HepG2 (cell line): Measurements from ENCODE around the gene LIMS2. TPM values are rescaled to one million over a fixed set of nuclear protein-coding genes. Genes with fewer than 3 reads are reported as not detected.
A peak's percentile ranks its signal among the peaks of the same experiment; 100 is the strongest.

Experiments
- ATAC-seq: fragments of 200-7000 bp; cut with Tn5 transposase; 3 replicates; pipeline ENCODE4 v1.9.1; 2020; ENCODE audit warnings: mild to moderate bottlenecking, moderate library complexity
- BruUV-seq: library from RNA; stranded (reverse); fragments of 400-500 nt; replicated peaks from 2 replicates; lab custom pipeline; 2021; lab: Mats Ljungman, UMichigan
- CTCF ChIA-PET: fragments of 300-600 bp; formaldehyde crosslinking; extraction: SDS; loops from one replicate; lab custom pipeline; 2021; ENCODE audit warnings: low total read pairs, inconsistent platforms, low intra/inter-chr PET ratio; lab: Yijun Ruan, JAX
- POLR2A ChIA-PET: fragments of 350-600 bp; sonication (Branson Sonifier 250); formaldehyde crosslinking; loops from one replicate; lab custom pipeline; 2020; ENCODE audit warnings: antibody characterized with exemption, inconsistent platforms; lab: Yijun Ruan, JAX
- DNase-seq: peaks from one replicate; pipeline ENCODE4 v3.0.0-alpha.2; 2015; ENCODE audit warnings: low spot score
- FAIRE-seq: peaks from 3 replicates; lab custom pipeline; 2011; peaks lifted over from hg19 to GRCh38; lab: Jason Lieb, UNC
- H2AFZ ChIP-seq: one replicate; pipeline ENCODE4 v1.6.1; 2011; ENCODE audit warnings: low read length, inconsistent platforms
- H3K27ac ChIP-seq: fragments of 300-600 bp; 3 replicates; pipeline ENCODE4 v1.8.0; 2011; ENCODE audit warnings: mixed run types, mild to moderate bottlenecking, mixed read lengths, low read length, inconsistent platforms; ENCODE audit not compliant: insufficient read depth; ENCODE audit errors: extremely low read length
- H3K27me3 ChIP-seq, 2 experiments: fragments of 200-600 bp in 1 of 2; 2 replicates in 1 of 2; 3 replicates in 1 of 2; pipeline versions ENCODE4 v1.6.0 to v1.8.0; 2011; ENCODE audit warnings: low read length in 2 of 2, mild to moderate bottlenecking in 2 of 2, moderate library complexity in 2 of 2, inconsistent platforms in 1 of 2; ENCODE audit not compliant: insufficient read depth in 2 of 2, control insufficient read depth in 1 of 2
- H3K36me3 ChIP-seq, 2 experiments: fragments of 200-600 bp in 1 of 2; replicated peaks in 1 of 2; 2 replicates in 1 of 2; 3 replicates in 1 of 2; pipeline versions ENCODE4 v1.5.1 to v1.8.0; 2011; ENCODE audit warnings: low read length in 2 of 2, inconsistent platforms in 1 of 2; ENCODE audit not compliant: insufficient read depth in 2 of 2, control insufficient read depth in 1 of 2
- H3K4me1 ChIP-seq: 2 replicates; pipeline ENCODE4 v1.5.1; 2012; ENCODE audit warnings: low read length, inconsistent platforms; ENCODE audit not compliant: insufficient read depth
- H3K4me2 ChIP-seq: 2 replicates; pipeline ENCODE4 v1.6.0; 2011; ENCODE audit warnings: low read depth, low read length, inconsistent platforms
- H3K4me3 ChIP-seq, 3 experiments: fragments of 200-600 bp in 1 of 3; sonication (generic), shearing (Covaris generic) in 1 of 3; replicated peaks in 1 of 3; 2 replicates each; pipeline ENCODE4 v1.5.1; 2011 to 2016; ENCODE audit warnings: low read length in 3 of 3, inconsistent platforms in 2 of 3, low read depth in 2 of 3, mild to moderate bottlenecking in 2 of 3, control low read depth in 1 of 3, mixed read lengths in 1 of 3; ENCODE audit not compliant: insufficient read depth in 1 of 3
- H3K79me2 ChIP-seq: one replicate; pipeline ENCODE4 v1.6.1; 2011; ENCODE audit warnings: low read length, inconsistent platforms; ENCODE audit not compliant: insufficient read depth
- H3K9ac ChIP-seq: 2 replicates; pipeline ENCODE4 v1.6.0; 2011; ENCODE audit warnings: mild to moderate bottlenecking, low read depth, low read length, inconsistent platforms; ENCODE audit not compliant: insufficient read depth
- H3K9me3 ChIP-seq: 2 replicates; pipeline ENCODE4 v1.5.1; 2012; ENCODE audit warnings: mild to moderate bottlenecking, low read length
- H4K20me1 ChIP-seq: 2 replicates; pipeline ENCODE4 v1.6.0; 2011; ENCODE audit warnings: inconsistent platforms, mild to moderate bottlenecking, low read length, moderate library complexity; ENCODE audit not compliant: insufficient read depth
- ETV6 ChIP-seq: sonication (generic); formaldehyde crosslinking; conservative IDR thresholded peaks from 2 replicates; pipeline ENCODE4 v1.4.0; 2020; ENCODE audit warnings: missing genetic modification reagents
- NCOA2 ChIP-seq: sonication (generic); formaldehyde crosslinking; IDR thresholded peaks from 2 replicates; pipeline ENCODE4 v1.8.0; 2022; ENCODE audit warnings: inconsistent platforms
- NFYC ChIP-seq: IDR thresholded peaks from 2 replicates; pipeline ENCODE4 v1.6.1; 2016; ENCODE audit warnings: missing genetic modification reagents, missing compliant biosample characterization
- SAFB2 ChIP-seq: sonication (generic); formaldehyde crosslinking; IDR thresholded peaks from 2 replicates; pipeline ENCODE4 v1.5.1; 2020; ENCODE audit warnings: missing genetic modification reagents, low read depth, mild to moderate bottlenecking, borderline replicate concordance
- ZFAT ChIP-seq: sonication (generic); formaldehyde crosslinking; conservative IDR thresholded peaks from 2 replicates; pipeline ENCODE4 v1.8.1; 2023; ENCODE audit warnings: missing genetic modification reagents, inconsistent platforms
- ZMYM3 ChIP-seq: sonication (generic); formaldehyde crosslinking; IDR thresholded peaks from 2 replicates; pipeline ENCODE4 v1.5.1; 2020; ENCODE audit warnings: mild to moderate bottlenecking, missing genetic modification reagents
- ZNF232 ChIP-seq: sonication (generic); formaldehyde crosslinking; IDR thresholded peaks from 2 replicates; pipeline ENCODE4 v1.4.0; 2020; ENCODE audit warnings: missing genetic modification reagents, borderline replicate concordance
- ZNF274 ChIP-seq: sonication (generic); formaldehyde crosslinking; IDR thresholded peaks from 2 replicates; pipeline ENCODE4 v1.5.1; 2020; ENCODE audit warnings: mild to moderate bottlenecking, missing genetic modification reagents
- ZNF629 ChIP-seq: sonication (generic); formaldehyde crosslinking; conservative IDR thresholded peaks from 2 replicates; pipeline ENCODE4 v1.5.0; 2020; ENCODE audit warnings: missing genetic modification reagents
- ZNF660 ChIP-seq: sonication (generic); formaldehyde crosslinking; IDR thresholded peaks from 2 replicates; pipeline ENCODE4 v1.5.1; 2020; ENCODE audit warnings: mild to moderate bottlenecking, low read depth, missing genetic modification reagents, borderline replicate concordance
- ZNF768 ChIP-seq: sonication (generic); formaldehyde crosslinking; IDR thresholded peaks from 2 replicates; pipeline ENCODE4 v1.4.0; 2020; ENCODE audit warnings: missing genetic modification reagents
- WGBS: methylation state at CpG from one replicate; pipeline ENCODE4 v1.1.6; 2017; ENCODE audit warnings: low lambda C conversion rate; 5-methylcytosine and 5-hydroxymethylcytosine counted together
- in situ Hi-C: cut with HindIII; loops from 2 replicates; pipeline ENCODE4 v1.10.0; 2017; ENCODE audit warnings: low pct_unique_long_range_greater_than_20kb; ENCODE audit not compliant: extremely low pct_ligation_motif_present
- intact Hi-C: fragments of 100-400 bp; cut with micrococcal nuclease; formaldehyde crosslinking; loops from one replicate; pipeline ENCODE4 v1.10.0; 2022; ENCODE audit not compliant: unreplicated experiment
- polyA plus RNA-seq, 8 experiments: library from polyadenylated mRNA; depleted of rRNA in 3 of 8; stranded (reverse) in 7 of 8; unstranded in 1 of 8; fragments of >200 nt; fragmentation: Illumina TruSeq in 4 of 8; extraction: Trizol in 4 of 8; gene quantifications; 2 replicates each; pipeline versions ENCODE4 v1.2.1 to v1.2.3, GENCODE V29; 2011 to 2016; ENCODE audit warnings: low read depth in 4 of 8, missing spikeins in 1 of 8, mixed read lengths in 1 of 8; ENCODE audit not compliant: insufficient read depth in 1 of 8
- total RNA-seq, 5 experiments: library from RNA; depleted of rRNA; stranded (reverse); fragments of >200 nt; fragmentation: Illumina TruSeq; extraction: Trizol; gene quantifications; 2 replicates each; pipeline ENCODE4 v1.2.3, GENCODE V29; 2016; ENCODE audit warnings: low read depth in 1 of 5
- TF ChIP-seq, protein P1 (sequence below): sonication (generic); formaldehyde crosslinking; IDR thresholded peaks from 2 replicates; pipeline ENCODE4 v1.8.1; 2023; ENCODE audit warnings: missing genetic modification reagents, mild to moderate bottlenecking, borderline replicate concordance

The LIMS2 gene
- total and polyA plus RNA-seq, 2 of the 13 experiments (the other 11 are each of a cell fraction or from before 2014, with no cell fraction given): 1.0 to 1.9 TPM

DNA sequence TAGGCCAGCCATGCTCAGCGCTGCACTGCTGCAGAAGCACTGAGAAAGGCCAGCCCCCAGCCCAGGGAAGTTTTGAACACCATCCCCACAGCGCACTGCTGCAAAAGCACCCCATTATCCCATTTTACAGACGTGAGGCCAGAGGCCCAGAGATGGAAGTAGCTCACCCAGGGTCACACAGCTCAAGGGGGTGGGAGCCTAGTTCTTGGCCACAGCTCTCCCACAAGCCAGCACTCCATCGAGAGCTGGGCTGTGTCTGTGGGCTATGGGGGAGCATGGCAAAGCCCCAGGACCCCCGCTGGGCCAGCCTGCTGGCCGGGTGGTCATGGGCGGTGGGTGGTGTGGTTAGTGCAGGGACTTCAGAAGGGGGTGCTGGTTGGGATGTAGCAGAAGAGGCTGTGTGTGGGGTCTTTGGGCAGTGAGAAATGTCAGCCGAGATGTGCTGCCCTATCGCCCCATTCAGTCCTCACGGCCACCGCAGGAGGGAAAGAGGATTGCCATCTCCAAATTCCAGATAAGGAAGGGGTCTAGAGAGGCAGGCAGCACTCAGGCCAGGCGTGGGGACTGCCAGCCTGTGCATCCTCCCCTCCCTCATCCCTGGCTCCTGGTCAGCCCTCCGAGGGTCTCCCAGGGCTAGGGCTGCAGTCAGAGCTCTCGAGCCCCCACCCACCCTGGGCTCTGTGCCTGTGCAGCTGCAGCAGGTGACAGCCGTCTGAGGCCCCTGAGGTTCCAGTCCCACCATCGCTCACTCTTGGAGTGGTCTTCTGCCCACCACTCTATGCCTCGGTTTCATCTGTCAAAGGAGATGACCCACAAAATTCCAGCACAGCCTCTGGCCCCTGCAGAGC, 46.3 kb downstream of the LIMS2 start:
- intact Hi-C loops: no loop called here
- Histone ChIP-seq H3K27me3 (peaks cover 28 to 94% of the 10 kb centered on the region in 2 experiments), H3K9ac (no peak overlapping the region), H3K27ac (no peak overlapping the region), H3K9me3 (no peaks in the 10 kb centered on the region), H2AFZ (no peak overlapping the region), H4K20me1 (no peaks in the 10 kb centered on the region), H3K36me3 (no peaks in the 10 kb centered on the region), H3K4me3 (no peak overlapping the region), H3K79me2 (no peaks in the 10 kb centered on the region), H3K4me2 (no peak overlapping the region), H3K4me1 (no peaks in the 10 kb centered on the region; the same call in 1 of the 2 replicates)
- DNase-seq: no peak
- TF ChIP-seq ZFAT (no peak), ZNF232 (CRISPR knock-in tag) (no peak), ZMYM3 (0 out of 2 replicates have a peak, but pooled peaks have one; percentile 21), SAFB2 (CRISPR knock-in tag) (no peak), ZNF768 (CRISPR knock-in tag) (peak; percentile 78), ZNF629 (CRISPR knock-in tag) (peak; percentile 42)
- 33% methylated on average over 13 of the region's 17 CpGs for WGBS
- FAIRE-seq: no peak
- in situ Hi-C loops: no loop called here
- ChIA-PET POLR2A (no interaction called here), CTCF (no interaction called here)
- no TSS peak for BruUV-seq
- ATAC-seq: no peak

GRCh38 chr2:127627740-127628571, 47.4 kb downstream of the LIMS2 start:
- no peak for DNase-seq
- no peak for ATAC-seq
- no peak for FAIRE-seq
- Histone ChIP-seq H3K36me3 (no peaks in the 10 kb centered on the region), H3K9me3 (no peaks in the 10 kb centered on the region), H3K27ac (no peak overlapping the region)
- POLR2A ChIA-PET: no interaction called here
- TF ChIP-seq ZNF274 (CRISPR knock-in tag) (no peak), ZNF660 (CRISPR knock-in tag) (no peak), NCOA2 (CRISPR knock-in tag) (no peak), ETV6 (CRISPR knock-in tag) (no peak), NFYC (no peak)
- TF ChIP-seq, protein P1, sequence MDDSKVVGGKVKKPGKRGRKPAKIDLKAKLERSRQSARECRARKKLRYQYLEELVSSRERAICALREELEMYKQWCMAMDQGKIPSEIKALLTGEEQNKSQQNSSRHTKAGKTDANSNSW (CRISPR knock-in tag): no peak
- TF ChIP-seq, all 625 proteins: peak for 0
- intact Hi-C loops (no loop called here), in situ Hi-C loops (no loop called here)
- Histone ChIP-seq H3K4me1 (no peaks in the 10 kb centered on the region), H3K4me3 (no peak overlapping the region), H2AFZ (no peak overlapping the region), H3K79me2 (no peaks in the 10 kb centered on the region), H3K4me2 (no peak overlapping the region), H4K20me1 (no peaks in the 10 kb centered on the region), H3K27me3 (peaks cover 28 to 92% of the 10 kb centered on the region in 2 experiments), H3K9ac (no peak overlapping the region)
- BruUV-seq: no TSS peak
- CTCF ChIA-PET: no interaction called here
- 34% methylated on average over 13 of the region's 18 CpGs for WGBS
